Panc1 (cell line): Measurements from ENCODE around the gene WFDC8.

Experiments
- CTCF ChIP-seq: fragments of 450-650 bp; IDR thresholded peaks from 2 replicates; pipeline ENCODE4 v1.5.1; 2017; ENCODE audit warnings: mild to moderate bottlenecking
- POLR2AphosphoS5 ChIP-seq: IDR thresholded peaks from 2 replicates; pipeline ENCODE4 v1.6.1; 2012; ENCODE audit warnings: mild to moderate bottlenecking, low read depth, low read length, moderate library complexity

- TF ChIP-seq CTCF (no peak), POLR2AphosphoS5 (no peak)
Measured at GRCh38 chr20:45555198-45555597, 23.9 kb downstream of the WFDC8 start.
